Thoracic aorta (tissue), 2 donors: Measurements from ENCODE around the gene CEP131. TPM values are rescaled to one million over a fixed set of nuclear protein-coding genes. Genes with fewer than 3 reads are reported as not detected.

Experiments used
- ATAC-seq: fragments of 150-250 bp; one replicate; pipeline ENCODE4 v1.8.0; 2017; ENCODE audit warnings: low read depth; ENCODE audit not compliant: insufficient number of reproducible peaks, low FRiP score
- DNase-seq: peaks from one replicate; pipeline ENCODE4 v3.0.0-alpha.2; 2020; ENCODE audit warnings: low spot score
- H3K27ac ChIP-seq, 2 donors: fragments of 200-600 bp; sonication (generic); 1 replicate in 1 of 2; 2 replicates in 1 of 2; pipeline ENCODE4 v1.5.1; 2016; ENCODE audit warnings: mild to moderate bottlenecking in 2 of 2, moderate library complexity in 2 of 2
- H3K27me3 ChIP-seq: fragments of 200-600 bp; sonication (generic); replicated peaks from 2 replicates; pipeline ENCODE4 v1.6.0; 2016; ENCODE audit warnings: mild to moderate bottlenecking; ENCODE audit not compliant: insufficient read depth
- H3K36me3 ChIP-seq: fragments of 200-600 bp; sonication (generic); one replicate; pipeline ENCODE4 v1.5.1; 2016
- H3K4me1 ChIP-seq, 2 donors: fragments of 200-600 bp; sonication (generic); 1 replicate in 1 of 2; 2 replicates in 1 of 2; pipeline versions ENCODE4 v1.5.1 to v1.6.0; 2016; ENCODE audit warnings: low read depth in 2 of 2, mild to moderate bottlenecking in 1 of 2; ENCODE audit not compliant: control insufficient read depth in 1 of 2
- H3K4me3 ChIP-seq: fragments of 200-600 bp; sonication (generic); 2 replicates; pipeline ENCODE4 v1.5.1; 2016; ENCODE audit warnings: mild to moderate bottlenecking
- H3K9me3 ChIP-seq: fragments of 200-600 bp; sonication (generic); 2 replicates; pipeline ENCODE4 v1.5.1; 2016
- CTCF ChIP-seq: fragments of 200-600 bp; sonication (generic); IDR thresholded peaks from one replicate; pipeline ENCODE4 v1.5.1; 2019; ENCODE audit warnings: antibody characterized with exemption
- total RNA-seq, 2 donors: library from RNA; depleted of rRNA; stranded (reverse); fragments of >200 nt; gene quantifications; one replicate each; pipeline versions ENCODE4 v1.1.0 to v1.2.3, GENCODE V29; 2016

CEP131 gene
- total RNA-seq, 2 donors from 2014 or later: 5.8 to 11.4 TPM

- no peak for TF ChIP-seq CTCF
- DNase-seq: no peak
- H3K4me1 ChIP-seq: peaks cover 10 to 15% of the 10 kb centered on the region in 2 donors
- no peak overlapping the region for H3K27ac ChIP-seq
- H3K36me3 ChIP-seq: no peaks in the 10 kb centered on the region
- no peaks in the 10 kb centered on the region for H3K9me3 ChIP-seq
- no peak for ATAC-seq
- no peaks in the 10 kb centered on the region for H3K27me3 ChIP-seq
- no peak overlapping the region for H3K4me3 ChIP-seq
These were observed 3.8 kb downstream of the CEP131 start for GRCh38 chr17:81218991-81219390.

GRCh38 chr17:81218459-81218858, 4.3 kb downstream of the CEP131 start:
- no peaks in the 10 kb centered on the region for H3K9me3 ChIP-seq
- no peak for DNase-seq
- H3K36me3 ChIP-seq: no peaks in the 10 kb centered on the region
- peaks cover 10 to 15% of the 10 kb centered on the region in 2 donors for H3K4me1 ChIP-seq
- no peak for TF ChIP-seq CTCF
- no peak overlapping the region for H3K27ac ChIP-seq
- H3K4me3 ChIP-seq: no peak overlapping the region
- no peaks in the 10 kb centered on the region for H3K27me3 ChIP-seq
- ATAC-seq: no peak

- no peaks in the 10 kb centered on the region for H3K9me3 ChIP-seq
- no peak for TF ChIP-seq CTCF
- H3K4me1 ChIP-seq: peaks cover 10 to 13% of the 10 kb centered on the region in 2 donors
- no peaks in the 10 kb centered on the region for H3K27me3 ChIP-seq
- no peak overlapping the region for H3K4me3 ChIP-seq
- H3K27ac ChIP-seq: no peak overlapping the region
- H3K36me3 ChIP-seq: no peaks in the 10 kb centered on the region
- ATAC-seq (no peak), DNase-seq (no peak)
These were observed 5.3 kb downstream of the CEP131 start for GRCh38 chr17:81217491-81217890.

GRCh38 chr17:81213978-81214377, 8.8 kb downstream of the CEP131 start:
- DNase-seq (no peak), ATAC-seq (no peak)
- Histone ChIP-seq H3K4me3 (no peak overlapping the region), H3K27me3 (no peaks in the 10 kb centered on the region), H3K9me3 (no peaks in the 10 kb centered on the region), H3K27ac (no peak overlapping the region), H3K4me1 (peaks cover 0 to 16% of the 10 kb centered on the region in 2 donors), H3K36me3 (no peaks in the 10 kb centered on the region)
- no peak for TF ChIP-seq CTCF

GRCh38 chr17:81212365-81212764, 10.4 kb downstream of the CEP131 start:
- TF ChIP-seq CTCF: no peak
- H3K27me3 ChIP-seq: no peaks in the 10 kb centered on the region
- H3K36me3 ChIP-seq: no peaks in the 10 kb centered on the region
- DNase-seq (no peak), ATAC-seq (no peak)
- H3K4me3 ChIP-seq: no peak overlapping the region
- H3K9me3 ChIP-seq: no peaks in the 10 kb centered on the region
- no peak overlapping the region for H3K27ac ChIP-seq
- peaks cover 0 to 16% of the 10 kb centered on the region in 2 donors for H3K4me1 ChIP-seq
